ENCODE results near the gene EXOSC10.

DNA sequence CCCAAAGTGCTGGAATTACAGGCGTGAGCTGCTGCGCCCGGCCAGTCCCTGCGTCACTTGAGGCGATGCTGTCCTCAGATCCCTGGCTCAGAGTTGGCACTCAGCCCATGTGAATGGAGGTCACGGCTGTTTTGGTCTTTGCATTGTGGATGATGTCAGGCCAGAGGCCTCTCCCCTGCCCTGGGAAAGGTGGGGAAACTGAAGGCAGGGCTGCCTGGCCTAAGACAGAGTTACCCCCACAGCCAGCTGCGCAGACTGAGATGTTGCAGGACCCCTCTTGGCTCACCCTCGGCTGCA lies 53.5 kb downstream of the EXOSC10 start:
- TF ChIP-seq, protein P1, sequence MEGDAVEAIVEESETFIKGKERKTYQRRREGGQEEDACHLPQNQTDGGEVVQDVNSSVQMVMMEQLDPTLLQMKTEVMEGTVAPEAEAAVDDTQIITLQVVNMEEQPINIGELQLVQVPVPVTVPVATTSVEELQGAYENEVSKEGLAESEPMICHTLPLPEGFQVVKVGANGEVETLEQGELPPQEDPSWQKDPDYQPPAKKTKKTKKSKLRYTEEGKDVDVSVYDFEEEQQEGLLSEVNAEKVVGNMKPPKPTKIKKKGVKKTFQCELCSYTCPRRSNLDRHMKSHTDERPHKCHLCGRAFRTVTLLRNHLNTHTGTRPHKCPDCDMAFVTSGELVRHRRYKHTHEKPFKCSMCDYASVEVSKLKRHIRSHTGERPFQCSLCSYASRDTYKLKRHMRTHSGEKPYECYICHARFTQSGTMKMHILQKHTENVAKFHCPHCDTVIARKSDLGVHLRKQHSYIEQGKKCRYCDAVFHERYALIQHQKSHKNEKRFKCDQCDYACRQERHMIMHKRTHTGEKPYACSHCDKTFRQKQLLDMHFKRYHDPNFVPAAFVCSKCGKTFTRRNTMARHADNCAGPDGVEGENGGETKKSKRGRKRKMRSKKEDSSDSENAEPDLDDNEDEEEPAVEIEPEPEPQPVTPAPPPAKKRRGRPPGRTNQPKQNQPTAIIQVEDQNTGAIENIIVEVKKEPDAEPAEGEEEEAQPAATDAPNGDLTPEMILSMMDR (IDR thresholded peaks at IDR 0.05; ENCODE audit: poor library complexity, severe bottlenecking): no peak
- TF ChIP-seq SMC3 (conservative IDR thresholded peaks at IDR 0.05; ENCODE audit: poor library complexity) (no peak), EP300 (conservative IDR thresholded peaks at IDR 0.05; ENCODE audit: poor library complexity, severe bottlenecking) (no peak), EZH2 (IDR thresholded peaks at IDR 0.05; ENCODE audit: borderline replicate concordance, insufficient read depth, low read length, poor library complexity, severe bottlenecking) (no peak), TAF1 (IDR thresholded peaks at IDR 0.05; ENCODE audit: low read depth) (no peak), POLR2AphosphoS5 (IDR thresholded peaks at IDR 0.05) (no peak)
- TF ChIP-seq, protein P2, sequence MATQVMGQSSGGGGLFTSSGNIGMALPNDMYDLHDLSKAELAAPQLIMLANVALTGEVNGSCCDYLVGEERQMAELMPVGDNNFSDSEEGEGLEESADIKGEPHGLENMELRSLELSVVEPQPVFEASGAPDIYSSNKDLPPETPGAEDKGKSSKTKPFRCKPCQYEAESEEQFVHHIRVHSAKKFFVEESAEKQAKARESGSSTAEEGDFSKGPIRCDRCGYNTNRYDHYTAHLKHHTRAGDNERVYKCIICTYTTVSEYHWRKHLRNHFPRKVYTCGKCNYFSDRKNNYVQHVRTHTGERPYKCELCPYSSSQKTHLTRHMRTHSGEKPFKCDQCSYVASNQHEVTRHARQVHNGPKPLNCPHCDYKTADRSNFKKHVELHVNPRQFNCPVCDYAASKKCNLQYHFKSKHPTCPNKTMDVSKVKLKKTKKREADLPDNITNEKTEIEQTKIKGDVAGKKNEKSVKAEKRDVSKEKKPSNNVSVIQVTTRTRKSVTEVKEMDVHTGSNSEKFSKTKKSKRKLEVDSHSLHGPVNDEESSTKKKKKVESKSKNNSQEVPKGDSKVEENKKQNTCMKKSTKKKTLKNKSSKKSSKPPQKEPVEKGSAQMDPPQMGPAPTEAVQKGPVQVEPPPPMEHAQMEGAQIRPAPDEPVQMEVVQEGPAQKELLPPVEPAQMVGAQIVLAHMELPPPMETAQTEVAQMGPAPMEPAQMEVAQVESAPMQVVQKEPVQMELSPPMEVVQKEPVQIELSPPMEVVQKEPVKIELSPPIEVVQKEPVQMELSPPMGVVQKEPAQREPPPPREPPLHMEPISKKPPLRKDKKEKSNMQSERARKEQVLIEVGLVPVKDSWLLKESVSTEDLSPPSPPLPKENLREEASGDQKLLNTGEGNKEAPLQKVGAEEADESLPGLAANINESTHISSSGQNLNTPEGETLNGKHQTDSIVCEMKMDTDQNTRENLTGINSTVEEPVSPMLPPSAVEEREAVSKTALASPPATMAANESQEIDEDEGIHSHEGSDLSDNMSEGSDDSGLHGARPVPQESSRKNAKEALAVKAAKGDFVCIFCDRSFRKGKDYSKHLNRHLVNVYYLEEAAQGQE (IDR thresholded peaks at IDR 0.05; ENCODE audit: borderline replicate concordance): no peak
